ENCODE measurements around the gene ST7.

The ST7 gene

GRCh38 chr7:117075934-117076333, 122.6 kb downstream of the ST7 start:
- DNase-seq (ENCODE audit: extremely low spot score) = no peak
- ChIA-PET CTCF (no interaction called here), POLR2A (no interaction called here)
- TF ChIP-seq FOXA1 (IDR thresholded peaks at IDR 0.05) (no peak), SUZ12 (IDR thresholded peaks at IDR 0.05) (no peak), L3MBTL2 (conservative IDR thresholded peaks at IDR 0.05) (no peak), BHLHE40 (IDR thresholded peaks at IDR 0.05; ENCODE audit: borderline replicate concordance) (no peak), FOXK2 (IDR thresholded peaks at IDR 0.05) (no peak), NFRKB (IDR thresholded peaks at IDR 0.05) (no peak), TARDBP (IDR thresholded peaks at IDR 0.05) (no peak), ELF4 (IDR thresholded peaks at IDR 0.05) (no peak), PKNOX1 (IDR thresholded peaks at IDR 0.05) (no peak), FOXM1 (IDR thresholded peaks at IDR 0.05; ENCODE audit: borderline replicate concordance) (no peak), ARNT (IDR thresholded peaks at IDR 0.05) (no peak), SP1 (IDR thresholded peaks at IDR 0.05) (no peak), LEF1 (IDR thresholded peaks at IDR 0.05; ENCODE audit: borderline replicate concordance) (no peak), HDGF (IDR thresholded peaks at IDR 0.05; ENCODE audit: borderline replicate concordance) (no peak), CTBP1 (IDR thresholded peaks at IDR 0.05; ENCODE audit: borderline replicate concordance) (no peak), ZNF384 (IDR thresholded peaks at IDR 0.05) (no peak)

GRCh38 chr7:117076426-117076943, 123.2 kb downstream of the ST7 start:
- CTCF ChIA-PET = no interaction called here
- POLR2A ChIA-PET = no interaction called here
- DNase-seq (ENCODE audit: extremely low spot score) = no peak
- TF ChIP-seq ELF4 (IDR thresholded peaks at IDR 0.05) = no peak
- TF ChIP-seq SP1 (IDR thresholded peaks at IDR 0.05) = no peak
- TF ChIP-seq ARNT (IDR thresholded peaks at IDR 0.05) = no peak
- no peak for TF ChIP-seq HDGF (IDR thresholded peaks at IDR 0.05; ENCODE audit: borderline replicate concordance)
- TF ChIP-seq SUZ12 (IDR thresholded peaks at IDR 0.05) = no peak
- TF ChIP-seq PKNOX1 (IDR thresholded peaks at IDR 0.05) = no peak
- no peak for TF ChIP-seq LEF1 (IDR thresholded peaks at IDR 0.05; ENCODE audit: borderline replicate concordance)
- no peak for TF ChIP-seq TARDBP (IDR thresholded peaks at IDR 0.05)
- TF ChIP-seq FOXK2 (IDR thresholded peaks at IDR 0.05) = no peak
- no peak for TF ChIP-seq BHLHE40 (IDR thresholded peaks at IDR 0.05; ENCODE audit: borderline replicate concordance)
- TF ChIP-seq ZNF384 (IDR thresholded peaks at IDR 0.05) = no peak
- TF ChIP-seq FOXM1 (IDR thresholded peaks at IDR 0.05; ENCODE audit: borderline replicate concordance) = no peak
- no peak for TF ChIP-seq CTBP1 (IDR thresholded peaks at IDR 0.05; ENCODE audit: borderline replicate concordance)
- no peak for TF ChIP-seq NFRKB (IDR thresholded peaks at IDR 0.05)
- TF ChIP-seq FOXA1 (IDR thresholded peaks at IDR 0.05) = no peak
- TF ChIP-seq L3MBTL2 (conservative IDR thresholded peaks at IDR 0.05) = no peak

- TF ChIP-seq L3MBTL2 (conservative IDR thresholded peaks at IDR 0.05) = no peak
- TF ChIP-seq LEF1 (IDR thresholded peaks at IDR 0.05; ENCODE audit: borderline replicate concordance) = no peak
- TF ChIP-seq PKNOX1 (IDR thresholded peaks at IDR 0.05) = no peak
- TF ChIP-seq NFRKB (IDR thresholded peaks at IDR 0.05) = no peak
- TF ChIP-seq CTBP1 (IDR thresholded peaks at IDR 0.05; ENCODE audit: borderline replicate concordance) = no peak
- no peak for TF ChIP-seq ZNF384 (IDR thresholded peaks at IDR 0.05)
- no peak for TF ChIP-seq FOXK2 (IDR thresholded peaks at IDR 0.05)
- TF ChIP-seq HDGF (IDR thresholded peaks at IDR 0.05; ENCODE audit: borderline replicate concordance) = no peak
- no peak for DNase-seq (ENCODE audit: extremely low spot score)
- ChIA-PET CTCF (no interaction called here), POLR2A (no interaction called here)
These were observed 124.4 kb downstream of the ST7 start for GRCh38 chr7:117077658-117078057.

GRCh38 chr7:117082647-117083046, 129.3 kb downstream of the ST7 start:
- POLR2A ChIA-PET = no interaction called here

GRCh38 chr7:117083648-117084047, 130.3 kb downstream of the ST7 start:
- ChIA-PET CTCF (no interaction called here), POLR2A (no interaction called here)
- no peak for TF ChIP-seq NFRKB (IDR thresholded peaks at IDR 0.05)
- TF ChIP-seq PKNOX1 (IDR thresholded peaks at IDR 0.05) = no peak
- no peak for TF ChIP-seq ELF4 (IDR thresholded peaks at IDR 0.05)
- no peak for TF ChIP-seq BHLHE40 (IDR thresholded peaks at IDR 0.05; ENCODE audit: borderline replicate concordance)
- TF ChIP-seq HDGF (IDR thresholded peaks at IDR 0.05; ENCODE audit: borderline replicate concordance) = no peak
- TF ChIP-seq FOXK2 (IDR thresholded peaks at IDR 0.05) = no peak
- no peak for TF ChIP-seq ARNT (IDR thresholded peaks at IDR 0.05)
- no peak for DNase-seq (ENCODE audit: extremely low spot score)

More at GRCh38 chr7:117082647-117083046, 129.3 kb downstream of the ST7 start:
- TF ChIP-seq CTBP1 (IDR thresholded peaks at IDR 0.05; ENCODE audit: borderline replicate concordance) = no peak
- no peak for TF ChIP-seq NFRKB (IDR thresholded peaks at IDR 0.05)
- TF ChIP-seq LEF1 (IDR thresholded peaks at IDR 0.05; ENCODE audit: borderline replicate concordance) = no peak
- TF ChIP-seq FOXA1 (IDR thresholded peaks at IDR 0.05) = no peak
- TF ChIP-seq ARNT (IDR thresholded peaks at IDR 0.05) = no peak
- no peak for TF ChIP-seq FOXK2 (IDR thresholded peaks at IDR 0.05)
- no peak for TF ChIP-seq L3MBTL2 (conservative IDR thresholded peaks at IDR 0.05)
- TF ChIP-seq SP1 (IDR thresholded peaks at IDR 0.05) = no peak
- no peak for TF ChIP-seq ZNF384 (IDR thresholded peaks at IDR 0.05)
- TF ChIP-seq TARDBP (IDR thresholded peaks at IDR 0.05) = no peak
- TF ChIP-seq HDGF (IDR thresholded peaks at IDR 0.05; ENCODE audit: borderline replicate concordance) = no peak
- no peak for TF ChIP-seq FOXM1 (IDR thresholded peaks at IDR 0.05; ENCODE audit: borderline replicate concordance)
- no peak for TF ChIP-seq PKNOX1 (IDR thresholded peaks at IDR 0.05)
- TF ChIP-seq SUZ12 (IDR thresholded peaks at IDR 0.05) = no peak
- no peak for TF ChIP-seq ELF4 (IDR thresholded peaks at IDR 0.05)
- DNase-seq (ENCODE audit: extremely low spot score) = no peak
- CTCF ChIA-PET = no interaction called here

Data from HEK293T (cell line).